Measurements from ENCODE around the gene IFNL2. TPM values are rescaled to one million over a fixed set of nuclear protein-coding genes. Genes with fewer than 3 reads are reported as not detected.

The IFNL2 gene
- polyA plus RNA-seq, 1 donor from 2014 or later: not detected

- no peak overlapping the region for H2AFZ ChIP-seq (ENCODE audit: low read depth, low read length)
- TF ChIP-seq MXI1 (conservative IDR thresholded peaks at IDR 0.05; ENCODE audit: poor library complexity, severe bottlenecking) (no peak), SMC3 (conservative IDR thresholded peaks at IDR 0.05; ENCODE audit: poor library complexity) (no peak), EZH2 (IDR thresholded peaks at IDR 0.05; ENCODE audit: borderline replicate concordance, insufficient read depth, low read length, poor library complexity, severe bottlenecking) (no peak), EP300 (conservative IDR thresholded peaks at IDR 0.05; ENCODE audit: poor library complexity, severe bottlenecking) (no peak), POLR2AphosphoS5 (IDR thresholded peaks at IDR 0.05) (no peak)
- no peaks in the 10 kb centered on the region for H3F3A ChIP-seq (ENCODE audit: insufficient read depth, low read length, poor library complexity, severe bottlenecking)
- no peak overlapping the region for H3K27ac ChIP-seq (ENCODE audit: low read length)
- H3K27me3 ChIP-seq (ENCODE audit: insufficient read depth, low read depth, low read length): no peaks in the 10 kb centered on the region
- H4K20me1 ChIP-seq (ENCODE audit: insufficient read depth): no peaks in the 10 kb centered on the region
- H3K79me2 ChIP-seq (replicated peaks; ENCODE audit: insufficient read depth, low read length): no peaks in the 10 kb centered on the region
- H3K4me2 ChIP-seq (ENCODE audit: low read length): no peak overlapping the region
- no peaks in the 10 kb centered on the region for H3K9me3 ChIP-seq (ENCODE audit: low read length)
- H3K9me2 ChIP-seq (ENCODE audit: insufficient read depth, low read length): no peaks in the 10 kb centered on the region
- no peaks in the 10 kb centered on the region for H3K36me3 ChIP-seq (ENCODE audit: insufficient read depth, low read length)
- no peak overlapping the region for H3K4me3 ChIP-seq (ENCODE audit: low read length)
- H3K9ac ChIP-seq (ENCODE audit: low read length): no peak overlapping the region
Observed at GRCh38 chr19:39276740-39277139, 8.5 kb downstream of the IFNL2 start.

- no peaks in the 10 kb centered on the region for H3F3A ChIP-seq (ENCODE audit: insufficient read depth, low read length, poor library complexity, severe bottlenecking)
Observed at GRCh38 chr19:39277598-39277997, 9.4 kb downstream of the IFNL2 start.

More at GRCh38 chr19:39277598-39277997, 9.4 kb downstream of the IFNL2 start:
- no peaks in the 10 kb centered on the region for H3K9me3 ChIP-seq (ENCODE audit: low read length)
- H3K27me3 ChIP-seq (ENCODE audit: insufficient read depth, low read depth, low read length): no peaks in the 10 kb centered on the region
- H2AFZ ChIP-seq (ENCODE audit: low read depth, low read length): no peak overlapping the region
- no peaks in the 10 kb centered on the region for H4K20me1 ChIP-seq (ENCODE audit: insufficient read depth)
- no peaks in the 10 kb centered on the region for H3K79me2 ChIP-seq (replicated peaks; ENCODE audit: insufficient read depth, low read length)
- H3K4me2 ChIP-seq (ENCODE audit: low read length): no peak overlapping the region
- H3K9ac ChIP-seq (ENCODE audit: low read length): no peak overlapping the region
- H3K9me2 ChIP-seq (ENCODE audit: insufficient read depth, low read length): no peaks in the 10 kb centered on the region
- no peak overlapping the region for H3K4me3 ChIP-seq (ENCODE audit: low read length)
- TF ChIP-seq POLR2AphosphoS5 (IDR thresholded peaks at IDR 0.05): no peak
- no peak for TF ChIP-seq EZH2 (IDR thresholded peaks at IDR 0.05; ENCODE audit: borderline replicate concordance, insufficient read depth, low read length, poor library complexity, severe bottlenecking)
- no peak for TF ChIP-seq EP300 (conservative IDR thresholded peaks at IDR 0.05; ENCODE audit: poor library complexity, severe bottlenecking)
- no peak for TF ChIP-seq REST (IDR thresholded peaks at IDR 0.05; ENCODE audit: borderline replicate concordance)
- no peak for TF ChIP-seq TAF1 (IDR thresholded peaks at IDR 0.05; ENCODE audit: low read depth)
- no peak for TF ChIP-seq SMC3 (conservative IDR thresholded peaks at IDR 0.05; ENCODE audit: poor library complexity)
- TF ChIP-seq MXI1 (conservative IDR thresholded peaks at IDR 0.05; ENCODE audit: poor library complexity, severe bottlenecking): no peak
- TF ChIP-seq RAD21 (conservative IDR thresholded peaks at IDR 0.05): no peak
- no peak for TF ChIP-seq CTCF (IDR thresholded peaks at IDR 0.05; ENCODE audit: poor library complexity, severe bottlenecking)
- H3K36me3 ChIP-seq (ENCODE audit: insufficient read depth, low read length): no peaks in the 10 kb centered on the region
- no peak overlapping the region for H3K27ac ChIP-seq (ENCODE audit: low read length)

Data from neural cell (in vitro differentiated cells).